PFSK-1 (cell line): ENCODE results near the gene VGLL4.

Experiments used
- FOXP2 ChIP-seq: optimal IDR thresholded peaks from 2 replicates; pipeline ENCODE3; 2011; ENCODE audit warnings: borderline replicate concordance, control low read depth, inconsistent platforms; ENCODE audit not compliant: insufficient read depth; ENCODE audit errors: extremely low read length, extremely low read depth
- POLR2AphosphoS5 ChIP-seq: IDR thresholded peaks from 2 replicates; pipeline ENCODE4 v1.6.1; 2012; ENCODE audit warnings: low read depth, mild to moderate bottlenecking, control low read depth, low read length, moderate library complexity
- SIN3A ChIP-seq: IDR thresholded peaks from 2 replicates; pipeline ENCODE4 v1.6.1; 2012; ENCODE audit warnings: mild to moderate bottlenecking, low read length, moderate library complexity, borderline replicate concordance; ENCODE audit not compliant: insufficient read depth
- TAF1 ChIP-seq: IDR thresholded peaks from 2 replicates; pipeline ENCODE4 v1.6.1; 2012; ENCODE audit warnings: low read length, control low read depth, borderline replicate concordance; ENCODE audit not compliant: insufficient read depth
- TF ChIP-seq, protein P1 (sequence below), 2 experiments: IDR thresholded peaks; 2 replicates each; pipeline versions ENCODE4 v1.6.1 to v1.8.0; 2011 to 2012; ENCODE audit warnings: low read depth in 2 of 2, low read length in 2 of 2, control low read depth in 1 of 2, inconsistent platforms in 1 of 2, mild to moderate bottlenecking in 1 of 2, moderate library complexity in 1 of 2; ENCODE audit not compliant: insufficient read depth in 1 of 2

VGLL4 gene

DNA sequence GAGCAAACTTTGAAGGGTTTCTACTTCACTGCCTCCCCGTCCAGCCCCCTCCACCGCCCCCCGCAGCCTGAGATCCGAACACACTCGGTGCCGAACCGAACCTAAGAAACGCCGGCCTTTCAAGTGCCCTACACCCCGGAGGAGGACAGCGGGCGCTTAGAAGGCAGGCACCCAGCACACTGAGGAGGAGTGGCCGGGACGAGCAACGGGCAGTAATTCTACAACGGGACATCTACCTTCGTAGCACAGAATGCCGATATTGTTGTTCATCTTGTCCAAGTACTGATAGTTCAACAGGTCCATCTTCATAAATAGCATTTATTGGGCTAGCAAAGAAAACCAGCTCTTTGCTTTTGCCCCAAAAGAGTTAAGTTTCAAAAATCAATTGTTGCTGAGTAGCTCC is 513 bp downstream of the VGLL4 start:
- TF ChIP-seq SIN3A (no peak), POLR2AphosphoS5 (no peak)

DNA sequence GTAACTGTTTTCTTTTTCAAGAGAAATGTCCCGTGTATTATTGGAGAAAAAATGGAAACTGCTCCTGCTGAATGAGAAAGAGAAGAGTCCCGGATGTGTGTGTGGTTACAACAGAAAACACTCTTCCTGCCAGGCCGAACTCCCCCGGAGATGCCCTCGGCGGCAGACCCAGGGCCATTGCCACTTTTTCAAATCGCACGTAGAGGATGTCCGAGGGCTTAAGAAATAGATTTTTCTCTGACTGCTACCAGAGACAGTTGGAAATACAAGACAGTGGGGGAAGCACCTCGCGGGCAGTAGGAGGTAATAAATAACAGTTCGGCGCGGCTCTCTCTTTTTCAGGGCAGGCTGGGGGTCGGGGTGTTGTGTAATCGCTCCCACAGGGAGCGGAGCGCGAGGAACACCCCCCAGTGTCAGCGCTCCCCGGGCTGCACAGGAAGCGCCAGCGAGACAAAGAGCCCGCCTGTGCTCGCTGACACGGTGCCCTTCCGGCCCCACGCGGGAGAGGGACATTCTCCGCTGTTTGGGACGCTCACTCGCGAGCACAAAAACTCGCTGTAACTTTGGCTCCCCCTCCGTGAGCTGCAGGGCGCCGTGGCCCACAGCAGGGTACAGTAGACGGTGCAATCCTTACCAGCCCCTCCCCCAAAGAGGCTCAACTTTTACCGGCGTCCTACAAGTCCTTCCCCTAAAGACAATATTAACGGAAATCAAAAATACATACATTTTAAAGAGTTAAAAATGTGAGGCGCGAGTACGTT is 1.1 kb downstream of the VGLL4 start:
- TF ChIP-seq FOXP2 (no peak), POLR2AphosphoS5 (0 out of 2 replicates have a peak, but pooled peaks have one; percentile 42), SIN3A (0 out of 2 replicates have a peak, but pooled peaks have one; percentile 35), TAF1 (peak; percentile 53; the same call in 1 of the 2 replicates)
- TF ChIP-seq, protein P1, sequence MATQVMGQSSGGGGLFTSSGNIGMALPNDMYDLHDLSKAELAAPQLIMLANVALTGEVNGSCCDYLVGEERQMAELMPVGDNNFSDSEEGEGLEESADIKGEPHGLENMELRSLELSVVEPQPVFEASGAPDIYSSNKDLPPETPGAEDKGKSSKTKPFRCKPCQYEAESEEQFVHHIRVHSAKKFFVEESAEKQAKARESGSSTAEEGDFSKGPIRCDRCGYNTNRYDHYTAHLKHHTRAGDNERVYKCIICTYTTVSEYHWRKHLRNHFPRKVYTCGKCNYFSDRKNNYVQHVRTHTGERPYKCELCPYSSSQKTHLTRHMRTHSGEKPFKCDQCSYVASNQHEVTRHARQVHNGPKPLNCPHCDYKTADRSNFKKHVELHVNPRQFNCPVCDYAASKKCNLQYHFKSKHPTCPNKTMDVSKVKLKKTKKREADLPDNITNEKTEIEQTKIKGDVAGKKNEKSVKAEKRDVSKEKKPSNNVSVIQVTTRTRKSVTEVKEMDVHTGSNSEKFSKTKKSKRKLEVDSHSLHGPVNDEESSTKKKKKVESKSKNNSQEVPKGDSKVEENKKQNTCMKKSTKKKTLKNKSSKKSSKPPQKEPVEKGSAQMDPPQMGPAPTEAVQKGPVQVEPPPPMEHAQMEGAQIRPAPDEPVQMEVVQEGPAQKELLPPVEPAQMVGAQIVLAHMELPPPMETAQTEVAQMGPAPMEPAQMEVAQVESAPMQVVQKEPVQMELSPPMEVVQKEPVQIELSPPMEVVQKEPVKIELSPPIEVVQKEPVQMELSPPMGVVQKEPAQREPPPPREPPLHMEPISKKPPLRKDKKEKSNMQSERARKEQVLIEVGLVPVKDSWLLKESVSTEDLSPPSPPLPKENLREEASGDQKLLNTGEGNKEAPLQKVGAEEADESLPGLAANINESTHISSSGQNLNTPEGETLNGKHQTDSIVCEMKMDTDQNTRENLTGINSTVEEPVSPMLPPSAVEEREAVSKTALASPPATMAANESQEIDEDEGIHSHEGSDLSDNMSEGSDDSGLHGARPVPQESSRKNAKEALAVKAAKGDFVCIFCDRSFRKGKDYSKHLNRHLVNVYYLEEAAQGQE (IDR thresholded peaks at IDR 0.05; ENCODE audit: insufficient read depth in 1 of 2, low read depth in 2 of 2, low read length in 2 of 2), result no peak

DNA sequence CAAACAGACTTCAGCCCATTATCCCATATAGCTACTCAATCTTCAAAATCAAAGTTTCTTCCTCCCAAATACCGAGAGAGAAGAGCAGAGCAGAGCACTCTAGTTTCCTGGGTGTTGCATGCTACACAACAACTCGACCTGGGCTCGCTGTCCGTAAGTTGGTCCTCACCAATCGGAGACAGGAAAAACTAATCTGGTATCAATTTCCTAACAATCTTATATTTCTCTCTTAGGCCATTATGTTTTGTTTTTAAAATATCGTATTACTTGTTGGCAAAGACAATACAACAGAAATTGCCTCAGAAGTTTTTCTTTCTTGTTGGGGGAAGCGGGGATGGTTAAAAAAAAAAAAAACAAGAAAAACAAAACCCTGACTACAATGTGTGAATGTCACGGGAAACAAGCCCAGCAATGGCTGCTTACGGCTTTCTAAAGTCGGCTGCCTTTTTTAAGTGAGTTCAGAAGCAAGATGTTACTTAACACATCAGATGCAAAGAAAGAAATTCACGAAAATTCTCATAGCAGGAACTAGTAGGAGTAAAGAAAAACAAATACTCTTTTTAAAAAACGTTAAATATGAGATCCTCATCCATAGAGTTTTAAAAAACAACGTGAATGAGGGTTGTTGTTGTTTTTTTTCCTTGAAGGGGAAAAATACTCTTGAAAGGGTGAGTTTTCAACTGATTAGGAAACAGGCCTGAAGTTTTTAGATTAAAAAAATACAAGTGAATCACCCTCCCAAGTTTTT is 1.9 kb downstream of the VGLL4 start:
- TF ChIP-seq SIN3A (peak; percentile 25; the same call in 1 of the 2 replicates), TAF1 (no peak), POLR2AphosphoS5 (no peak), FOXP2 (no peak)
- TF ChIP-seq, protein P1 (IDR thresholded peaks at IDR 0.05; ENCODE audit: insufficient read depth in 1 of 2, low read depth in 2 of 2, low read length in 2 of 2), result no peak

DNA sequence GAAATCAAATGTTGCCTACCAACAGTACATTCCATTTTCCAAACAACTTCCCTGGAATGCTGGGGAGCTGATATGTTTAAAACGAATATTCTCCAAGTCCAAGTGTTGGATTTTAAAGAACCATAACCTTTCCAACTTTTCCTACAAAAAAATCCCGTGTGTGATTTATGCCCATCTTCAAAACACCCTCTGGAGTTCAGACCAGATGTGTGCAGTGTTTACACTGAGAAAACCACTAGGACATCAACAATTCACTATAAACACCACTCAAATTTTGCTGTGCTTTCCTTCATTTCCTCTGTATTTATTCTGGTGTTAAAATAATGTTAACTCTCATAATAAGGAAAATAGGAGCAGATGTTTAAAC is 2.4 kb downstream of the VGLL4 start:
- TF ChIP-seq, protein P1 (IDR thresholded peaks at IDR 0.05; ENCODE audit: insufficient read depth in 1 of 2, low read depth in 2 of 2, low read length in 2 of 2), result no peak
- TF ChIP-seq POLR2AphosphoS5 (no peak), SIN3A (no peak), FOXP2 (no peak), TAF1 (no peak)

DNA sequence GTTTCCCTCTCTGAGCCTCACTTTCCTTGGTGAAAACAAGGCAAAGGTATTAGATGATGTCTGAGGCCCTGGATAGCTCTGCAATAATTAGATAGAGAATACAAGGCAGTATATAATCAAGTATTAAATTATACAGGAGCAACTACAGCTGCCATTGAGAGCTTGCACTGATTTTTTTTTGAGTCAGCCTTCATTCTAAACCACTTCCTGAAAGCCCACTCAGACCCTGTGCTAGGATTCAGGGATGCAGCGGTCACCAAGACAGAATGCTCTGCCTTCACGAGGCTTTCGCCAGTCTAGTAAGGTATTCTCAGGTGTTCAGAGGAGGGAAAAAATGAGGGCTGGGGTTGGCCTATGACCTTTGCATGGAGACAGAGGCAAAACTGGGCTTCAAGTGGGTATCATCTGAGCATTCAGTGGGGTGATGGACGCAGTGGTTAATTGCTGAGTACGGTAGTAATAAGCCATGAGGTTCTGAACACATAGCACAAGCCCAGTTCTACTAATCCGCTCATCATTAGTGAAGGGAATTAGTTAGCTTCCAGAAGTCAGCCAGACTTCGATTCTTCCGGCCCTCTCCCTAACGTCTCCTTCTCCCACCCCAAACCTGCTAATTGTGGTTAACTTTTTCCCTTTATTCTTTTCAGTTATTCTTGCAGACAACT is 3.6 kb downstream of the VGLL4 start:
- TF ChIP-seq SIN3A (no peak), FOXP2 (no peak), TAF1 (no peak), POLR2AphosphoS5 (no peak)
- TF ChIP-seq, protein P1 (IDR thresholded peaks at IDR 0.05; ENCODE audit: insufficient read depth in 1 of 2, low read depth in 2 of 2, low read length in 2 of 2), result no peak
